Stimulated activated CD4-positive, alpha-beta T cell treated with anti-CD3 and anti-CD28 coated beads, TNF-alpha, amount 100 ng/mL, for 4 hours (primary cell): ENCODE measurements around the gene GPSM1.
A peak's percentile ranks its signal among the peaks of the same experiment; 100 is the strongest.

ENCODE experiments used
- DNase-seq, 3 experiments: peaks; one replicate each; pipeline ENCODE4 v3.0.0-alpha.2; 2020; ENCODE audit warnings: low read depth in 3 of 3

GPSM1 gene

DNA sequence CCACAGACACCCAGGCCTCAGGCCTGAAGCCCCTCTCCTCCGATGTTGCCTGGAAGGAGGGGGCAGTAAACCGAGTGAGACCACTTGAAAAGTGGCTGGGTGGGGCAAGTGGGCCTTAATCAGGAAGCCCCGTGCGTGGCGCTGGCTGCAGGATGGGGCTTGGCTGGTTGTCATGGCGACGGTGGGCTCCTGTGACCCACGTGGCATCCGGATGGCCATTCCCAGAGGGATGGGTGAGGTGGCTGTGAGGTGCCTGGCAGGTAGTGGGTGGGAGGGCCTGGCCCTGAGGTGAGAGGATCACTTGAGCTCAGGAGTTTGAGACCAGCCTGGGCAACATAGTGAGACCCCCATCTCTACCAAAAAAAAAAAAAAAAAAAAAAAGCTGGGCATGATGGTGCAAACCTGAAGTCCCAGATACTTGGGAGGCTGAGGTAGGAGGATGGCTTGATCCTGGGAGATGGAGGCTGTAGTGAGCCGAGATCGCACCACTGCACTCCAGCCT, 5.2 kb downstream of the GPSM1 start:
- no peak for DNase-seq

- no peak for DNase-seq
Observed at GRCh38 chr9:136333045-136333444, 5.7 kb downstream of the GPSM1 start.

DNA sequence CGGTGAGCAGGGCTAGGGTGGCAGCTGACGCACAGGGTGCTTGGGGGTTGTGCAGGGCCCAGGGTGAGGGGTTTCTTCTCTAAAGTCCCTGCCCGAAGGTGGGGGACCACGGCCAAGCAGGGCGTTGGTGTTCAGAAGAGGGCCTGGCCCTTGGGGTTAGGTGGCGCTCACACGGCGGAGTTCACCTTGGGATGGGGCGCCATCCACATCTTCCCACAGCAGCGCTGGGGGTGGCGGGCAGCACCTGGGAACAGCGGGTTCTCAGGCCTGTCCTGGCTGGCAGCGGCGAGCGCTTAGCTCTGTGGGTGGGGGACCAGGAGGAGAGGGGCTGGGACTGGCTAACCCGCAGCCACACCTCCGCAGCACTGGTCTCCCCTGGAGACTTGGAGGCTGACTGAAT, 6.1 kb downstream of the GPSM1 start:
- DNase-seq = no peak

DNA sequence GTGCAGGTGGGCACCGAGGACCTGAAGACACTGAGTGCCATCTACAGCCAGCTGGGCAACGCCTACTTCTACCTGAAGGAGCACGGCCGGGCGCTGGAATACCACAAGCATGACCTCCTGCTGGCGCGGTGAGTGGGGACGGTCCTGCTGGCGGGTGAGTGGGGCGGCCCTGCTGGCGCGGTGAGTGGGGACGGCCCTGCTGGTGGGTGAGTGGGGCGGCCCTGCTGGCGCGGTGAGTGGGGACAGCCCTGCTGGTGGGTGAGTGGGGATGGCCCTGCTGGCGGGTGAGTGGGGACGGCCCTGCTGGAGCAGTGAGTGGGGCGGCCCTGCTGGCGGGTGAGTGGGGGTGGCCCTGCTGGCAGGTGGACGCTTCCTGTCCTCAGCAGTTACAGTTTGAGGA, 7.2 kb downstream of the GPSM1 start:
- no peak for DNase-seq

GRCh38 chr9:136335296-136336155, 8.2 kb downstream of the GPSM1 start:
- no peak for DNase-seq

DNA sequence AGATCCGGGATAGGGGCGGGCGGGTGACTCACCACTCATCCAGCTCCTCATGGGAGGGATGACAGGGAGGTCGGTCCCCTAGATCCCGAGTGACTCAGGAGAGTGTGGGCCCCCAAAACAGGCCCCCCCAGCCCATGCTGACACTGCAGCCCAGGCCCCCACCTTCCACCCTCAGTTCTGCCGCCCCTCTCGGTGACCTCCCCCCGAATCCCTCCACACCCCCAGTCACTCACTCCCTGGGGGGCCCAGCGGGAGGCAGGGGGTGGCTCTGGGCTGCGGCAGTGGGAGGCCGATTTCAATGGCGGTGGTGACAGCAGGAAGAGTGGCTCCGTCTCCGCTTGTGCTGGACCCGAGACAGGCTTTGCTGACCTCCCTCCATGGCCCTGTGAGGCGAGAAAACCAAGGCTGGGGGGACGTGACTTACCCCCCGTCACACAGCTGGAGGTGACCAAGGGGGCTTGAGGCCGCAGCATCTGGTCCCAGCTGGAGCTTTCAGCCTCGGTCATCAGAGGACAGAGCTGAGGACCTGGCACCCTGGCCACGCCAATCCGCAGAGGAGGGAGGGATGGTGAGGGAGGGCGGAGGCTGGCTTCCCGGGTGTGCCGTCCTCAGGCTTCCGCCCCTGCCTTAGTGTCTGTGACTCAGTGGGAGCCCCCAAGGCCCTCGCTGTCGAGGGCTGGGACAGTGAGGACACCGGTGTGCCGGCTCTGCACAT, 9.0 kb downstream of the GPSM1 start:
- DNase-seq = no peak

DNA sequence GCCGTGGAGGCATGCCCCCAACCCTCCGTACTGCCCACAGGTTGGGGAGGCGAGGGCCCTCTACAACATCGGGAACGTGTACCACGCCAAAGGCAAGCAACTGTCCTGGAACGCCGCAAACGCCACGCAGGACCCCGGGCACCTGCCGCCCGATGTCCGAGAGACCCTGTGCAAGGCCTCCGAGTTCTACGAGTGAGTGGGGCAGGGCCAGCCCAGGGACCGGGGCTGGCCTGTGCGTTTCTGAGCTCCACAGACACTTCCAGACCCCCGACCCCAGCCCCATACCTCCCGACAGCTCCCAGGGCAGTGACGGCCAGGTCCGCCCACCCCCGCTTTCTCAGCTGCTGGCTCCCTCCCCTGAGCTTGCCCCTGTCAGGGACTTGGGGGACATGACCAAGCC, 9.5 kb downstream of the GPSM1 start:
- DNase-seq = no peak

- no peak for DNase-seq
Observed at GRCh38 chr9:136337416-136338395, 10.4 kb downstream of the GPSM1 start.

GRCh38 chr9:136338511-136338910, 11.2 kb downstream of the GPSM1 start:
- DNase-seq = no peak

DNA sequence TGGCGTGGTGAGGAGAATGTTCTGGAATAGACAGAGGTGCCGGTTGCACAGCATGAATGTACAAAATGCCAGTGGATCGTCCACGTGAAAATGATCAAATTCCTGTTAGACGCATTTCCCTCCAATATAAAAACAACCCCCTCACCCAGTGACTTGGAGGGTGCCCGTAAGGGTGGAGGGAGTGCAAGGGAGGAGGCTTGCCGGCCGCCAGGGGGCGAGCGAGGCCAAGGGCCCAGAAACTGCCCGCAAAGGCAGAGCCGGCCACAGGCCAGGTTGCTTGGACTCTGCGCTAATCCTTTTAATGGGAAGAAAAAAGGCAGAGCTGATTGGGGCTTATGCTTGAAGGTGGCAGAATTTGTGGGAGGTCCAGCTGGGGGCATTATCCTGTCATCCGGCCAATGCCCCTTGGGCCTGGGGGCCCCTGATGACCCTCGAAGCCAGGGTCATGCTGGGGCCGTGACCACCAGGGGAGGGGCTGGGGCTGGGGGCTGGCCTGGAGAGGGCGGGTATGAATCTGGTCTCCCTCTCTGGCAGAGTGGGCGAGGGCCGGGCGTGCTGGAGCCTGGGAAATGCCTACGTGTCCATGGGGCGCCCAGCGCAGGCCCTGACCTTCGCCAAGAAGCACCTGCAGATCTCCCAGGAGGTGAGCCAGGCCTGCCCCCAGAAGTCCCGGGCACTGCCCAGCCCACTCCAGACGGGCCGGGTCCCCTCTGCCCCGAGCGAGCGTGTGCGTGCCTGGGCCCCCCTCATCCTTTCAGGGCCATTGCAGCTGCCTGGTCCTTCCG, 12.0 kb downstream of the GPSM1 start:
- no peak for DNase-seq

- no peak for DNase-seq
Observed at GRCh38 chr9:136339958-136340310, 12.6 kb downstream of the GPSM1 start.

GRCh38 chr9:136340356-136341041, 13.2 kb downstream of the GPSM1 start:
- DNase-seq = no peak

DNA sequence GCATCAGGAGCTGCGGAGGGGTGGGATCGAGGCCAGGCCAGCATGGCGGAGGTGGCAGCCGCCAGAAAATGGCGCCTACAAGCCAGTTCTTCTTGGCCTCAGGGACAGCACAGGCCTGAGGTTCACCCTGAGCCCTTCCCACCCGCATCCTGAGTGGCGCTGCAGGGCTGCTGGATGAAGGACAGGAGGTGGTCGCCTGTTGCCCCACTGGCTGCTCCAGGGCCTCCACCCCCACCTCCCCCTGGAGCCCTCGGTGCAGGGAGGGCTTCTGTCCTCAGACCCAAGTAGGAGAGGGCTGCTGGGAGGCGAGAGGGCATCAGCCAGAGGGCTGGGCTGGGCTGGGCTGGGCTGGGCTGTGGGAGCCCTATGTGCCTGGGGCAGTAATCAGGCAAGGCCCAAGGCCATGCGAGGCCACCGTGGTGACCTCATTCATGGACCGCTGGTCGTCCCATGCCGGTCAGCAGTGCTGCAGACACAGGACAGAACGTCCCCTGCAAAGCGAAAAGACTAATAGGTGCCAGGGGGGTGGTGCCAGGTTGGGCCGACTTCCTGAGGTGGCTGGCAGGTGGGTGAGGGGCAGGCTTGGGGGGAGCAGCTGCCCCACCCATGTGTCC, 13.8 kb downstream of the GPSM1 start:
- no peak for DNase-seq

GRCh38 chr9:136341769-136342168, 14.4 kb downstream of the GPSM1 start:
- no peak for DNase-seq

GRCh38 chr9:136342181-136343120, 15.1 kb downstream of the GPSM1 start:
- DNase-seq = peak in 2 of 3 experiments; percentile 32 to 44

DNA sequence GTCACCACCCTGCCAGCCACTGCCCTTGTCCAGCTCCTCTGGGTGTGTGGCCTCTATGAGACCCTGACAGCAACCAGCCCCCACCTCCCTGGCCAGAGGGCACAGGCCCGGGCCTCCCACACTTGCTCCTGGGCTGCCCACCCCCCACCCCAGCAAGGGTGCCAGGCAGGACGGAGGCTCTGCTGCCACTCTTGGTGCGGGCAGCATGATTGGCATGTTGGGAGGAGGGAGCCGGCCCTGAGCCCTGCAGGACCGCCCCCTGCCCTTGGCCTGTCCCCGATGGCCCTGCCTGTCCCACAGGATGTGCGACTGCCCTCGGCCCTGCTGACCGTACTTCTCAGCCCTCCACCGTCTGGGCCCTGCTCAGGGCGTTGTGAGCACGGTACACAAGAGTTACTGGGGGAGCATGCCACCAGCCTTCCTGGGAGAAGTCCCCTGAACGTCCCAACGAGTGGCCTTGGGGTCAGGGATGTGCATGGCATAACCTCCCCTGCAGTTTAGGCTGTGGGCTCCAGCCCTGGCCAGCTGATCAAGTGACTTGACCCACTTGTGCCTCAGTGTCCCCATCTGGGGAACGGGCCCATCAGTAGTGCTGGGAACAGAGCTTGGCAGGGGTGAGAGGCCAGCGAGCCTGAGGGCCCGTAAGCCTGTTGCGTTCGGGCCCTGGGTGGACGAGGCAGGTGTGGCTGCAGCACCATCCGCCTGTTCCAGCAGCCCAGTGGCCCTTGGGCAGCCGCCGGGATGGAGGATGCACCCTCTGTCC, 16.0 kb downstream of the GPSM1 start:
- no peak for DNase-seq

GRCh38 chr9:136343884-136344269, 16.5 kb downstream of the GPSM1 start:
- DNase-seq = no peak
